NT2/D1 (cell line): ENCODE results near the gene CDK15.

Source experiments
- DNase-seq: peaks from one replicate; pipeline ENCODE4 v3.0.0-alpha.2; 2011; ENCODE audit warnings: low read depth, low spot score
- H3K27me3 ChIP-seq: 2 replicates; pipeline ENCODE4 v1.6.0; 2011; ENCODE audit warnings: mild to moderate bottlenecking; ENCODE audit not compliant: insufficient read length, insufficient read depth
- H3K36me3 ChIP-seq: 2 replicates; pipeline ENCODE4 v1.6.1; 2011; ENCODE audit warnings: mild to moderate bottlenecking, low read length, mixed read lengths; ENCODE audit not compliant: insufficient read depth, insufficient read length
- H3K4me1 ChIP-seq: 2 replicates; pipeline ENCODE4 v1.5.1; 2011; ENCODE audit not compliant: insufficient read depth, insufficient read length
- H3K4me3 ChIP-seq: 2 replicates; pipeline ENCODE4 v1.5.1; 2011; ENCODE audit warnings: low read depth; ENCODE audit not compliant: insufficient read length
- H3K9ac ChIP-seq: 2 replicates; pipeline ENCODE4 v1.6.0; 2011; ENCODE audit warnings: low read depth; ENCODE audit not compliant: insufficient read length
- H3K9me3 ChIP-seq: 2 replicates; pipeline ENCODE4 v1.5.1; 2011; ENCODE audit warnings: mild to moderate bottlenecking, low read length; ENCODE audit not compliant: insufficient read depth
- SUZ12 ChIP-seq: IDR thresholded peaks from 2 replicates; pipeline ENCODE4 v1.6.1; 2011; ENCODE audit not compliant: insufficient read length, insufficient read depth; ENCODE audit errors: extremely low read depth
- YY1 ChIP-seq: IDR thresholded peaks from 2 replicates; pipeline ENCODE4 v1.6.1; 2011; ENCODE audit not compliant: insufficient read length, insufficient read depth
- ZNF274 ChIP-seq: IDR thresholded peaks from 2 replicates; pipeline ENCODE4 v1.6.1; 2011; ENCODE audit warnings: mild to moderate bottlenecking, low read depth, low read length

Gene CDK15

DNA sequence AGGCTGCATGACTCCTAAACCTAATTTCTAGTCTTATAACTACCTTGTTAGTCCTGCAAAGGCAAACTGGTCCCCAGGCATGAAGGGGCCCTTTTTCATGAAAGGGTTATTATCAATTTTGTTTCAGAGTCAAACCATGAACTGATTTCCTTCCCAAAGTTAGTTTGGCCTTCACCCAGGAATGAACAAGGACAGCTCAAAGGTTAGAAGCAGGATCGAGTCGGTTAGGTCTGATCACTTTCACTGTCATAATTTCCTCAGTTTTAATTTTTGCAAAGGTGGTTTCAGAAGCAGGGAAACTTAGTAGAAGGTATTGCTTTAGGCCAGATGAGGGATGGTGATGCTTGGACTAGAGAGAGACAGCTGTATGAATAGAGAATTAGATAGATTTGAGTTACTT, 16.9 kb upstream of the CDK15 start:
- DNase-seq, result no peak
- TF ChIP-seq YY1, result no peak
- no peak for TF ChIP-seq SUZ12
- TF ChIP-seq ZNF274, result no peak
- Histone ChIP-seq H3K9ac (no peak overlapping the region), H3K9me3 (no peaks in the 10 kb centered on the region), H3K36me3 (no peaks in the 10 kb centered on the region), H3K4me3 (no peak overlapping the region), H3K27me3 (no peaks in the 10 kb centered on the region), H3K4me1 (no peaks in the 10 kb centered on the region)

DNA sequence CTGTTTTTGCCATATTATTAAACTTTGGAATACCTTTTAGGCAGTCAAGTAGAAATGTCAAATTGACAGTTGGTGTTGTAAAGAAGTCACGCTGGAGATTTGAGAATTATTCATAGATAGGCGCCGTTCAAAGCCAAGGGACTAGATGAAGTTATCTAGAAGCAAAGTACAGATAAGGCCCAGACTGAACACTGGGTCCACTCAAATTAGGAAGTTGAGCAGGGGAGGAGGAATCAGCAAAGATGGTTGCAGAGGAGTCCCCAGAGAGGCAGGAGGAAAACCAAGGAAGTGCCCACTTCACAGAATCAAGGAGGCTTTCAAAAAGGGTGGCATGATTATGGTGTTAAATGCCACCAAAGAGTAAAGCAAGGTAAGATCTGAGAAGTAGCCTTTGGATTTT, 16.0 kb upstream of the CDK15 start:
- Histone ChIP-seq H3K4me3 (no peak overlapping the region), H3K36me3 (no peaks in the 10 kb centered on the region), H3K9me3 (no peaks in the 10 kb centered on the region), H3K9ac (no peak overlapping the region), H3K4me1 (no peaks in the 10 kb centered on the region), H3K27me3 (no peaks in the 10 kb centered on the region)
- no peak for DNase-seq
- no peak for TF ChIP-seq SUZ12
- no peak for TF ChIP-seq YY1
- no peak for TF ChIP-seq ZNF274

DNA sequence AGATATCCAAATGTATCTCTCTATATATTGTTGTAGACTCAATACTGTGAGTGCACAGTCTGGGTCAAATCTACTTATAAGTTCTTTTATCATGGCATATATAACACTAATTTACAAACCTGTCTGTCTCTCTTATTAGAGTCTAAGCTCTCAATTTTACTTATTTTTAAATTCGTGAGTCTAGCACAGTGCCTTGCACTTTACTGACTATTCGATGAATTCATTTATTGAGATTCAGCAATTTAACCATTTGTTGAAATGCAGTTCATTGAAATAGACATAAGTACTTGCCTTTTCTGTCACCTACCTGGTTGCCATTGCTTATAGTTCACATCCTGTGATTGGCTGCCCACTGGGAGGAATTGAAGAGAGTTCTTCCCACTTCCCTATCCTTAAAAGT, 15.3 kb upstream of the CDK15 start:
- Histone ChIP-seq H3K27me3 (no peaks in the 10 kb centered on the region), H3K36me3 (no peaks in the 10 kb centered on the region), H3K9ac (no peak overlapping the region), H3K9me3 (no peaks in the 10 kb centered on the region), H3K4me3 (no peak overlapping the region), H3K4me1 (no peaks in the 10 kb centered on the region)
- DNase-seq, result no peak
- TF ChIP-seq SUZ12, result no peak
- TF ChIP-seq YY1, result no peak
- no peak for TF ChIP-seq ZNF274

DNA sequence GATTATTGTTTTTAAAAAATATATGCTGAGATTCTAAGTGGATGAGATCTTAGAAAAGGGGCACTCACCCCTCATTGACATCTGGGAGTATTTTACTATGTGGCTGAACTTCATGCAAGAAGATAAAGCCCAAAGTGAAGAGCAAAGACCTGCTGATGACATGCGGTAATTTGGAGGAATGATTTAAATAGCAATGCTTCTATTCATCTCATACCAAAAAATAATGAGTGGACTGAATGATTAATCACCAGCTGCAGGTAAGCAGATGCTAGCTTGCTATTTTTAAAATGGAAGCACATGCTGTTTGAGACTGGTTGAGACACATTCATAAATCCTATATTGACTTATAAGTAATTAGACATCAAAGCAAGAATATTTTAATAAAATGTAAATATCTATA, 12.7 kb upstream of the CDK15 start:
- no peaks in the 10 kb centered on the region for H3K9me3 ChIP-seq
- H3K4me3 ChIP-seq, result no peak overlapping the region
- H3K9ac ChIP-seq, result no peak overlapping the region
- no peak for TF ChIP-seq YY1
- no peak for TF ChIP-seq SUZ12
- TF ChIP-seq ZNF274, result no peak
- DNase-seq, result no peak
- no peaks in the 10 kb centered on the region for H3K4me1 ChIP-seq
- no peaks in the 10 kb centered on the region for H3K36me3 ChIP-seq
- H3K27me3 ChIP-seq, result no peaks in the 10 kb centered on the region

DNA sequence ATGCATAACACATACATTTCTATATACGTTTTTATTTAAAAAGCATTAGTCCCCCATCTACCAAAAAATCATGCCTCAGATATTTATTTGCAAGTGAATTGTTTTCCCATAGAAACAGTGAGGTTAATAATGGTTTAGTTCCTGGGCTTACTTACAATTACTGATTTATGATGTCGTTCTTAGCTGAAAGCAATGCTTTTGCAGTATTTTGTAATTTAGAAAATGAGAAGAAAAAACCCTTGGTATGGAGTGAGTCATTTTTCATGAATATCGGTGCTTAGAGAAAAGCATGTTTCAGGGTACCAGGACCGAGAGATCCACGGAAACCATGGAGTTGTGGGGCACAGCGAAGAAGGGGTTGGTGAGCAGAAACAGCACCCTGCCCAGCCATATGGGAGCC, 12.0 kb upstream of the CDK15 start:
- TF ChIP-seq ZNF274 (no peak), SUZ12 (no peak), YY1 (no peak)
- no peaks in the 10 kb centered on the region for H3K36me3 ChIP-seq
- H3K4me3 ChIP-seq, result no peak overlapping the region
- no peak overlapping the region for H3K9ac ChIP-seq
- no peaks in the 10 kb centered on the region for H3K4me1 ChIP-seq
- no peak for DNase-seq
- no peaks in the 10 kb centered on the region for H3K9me3 ChIP-seq
- no peaks in the 10 kb centered on the region for H3K27me3 ChIP-seq

DNA sequence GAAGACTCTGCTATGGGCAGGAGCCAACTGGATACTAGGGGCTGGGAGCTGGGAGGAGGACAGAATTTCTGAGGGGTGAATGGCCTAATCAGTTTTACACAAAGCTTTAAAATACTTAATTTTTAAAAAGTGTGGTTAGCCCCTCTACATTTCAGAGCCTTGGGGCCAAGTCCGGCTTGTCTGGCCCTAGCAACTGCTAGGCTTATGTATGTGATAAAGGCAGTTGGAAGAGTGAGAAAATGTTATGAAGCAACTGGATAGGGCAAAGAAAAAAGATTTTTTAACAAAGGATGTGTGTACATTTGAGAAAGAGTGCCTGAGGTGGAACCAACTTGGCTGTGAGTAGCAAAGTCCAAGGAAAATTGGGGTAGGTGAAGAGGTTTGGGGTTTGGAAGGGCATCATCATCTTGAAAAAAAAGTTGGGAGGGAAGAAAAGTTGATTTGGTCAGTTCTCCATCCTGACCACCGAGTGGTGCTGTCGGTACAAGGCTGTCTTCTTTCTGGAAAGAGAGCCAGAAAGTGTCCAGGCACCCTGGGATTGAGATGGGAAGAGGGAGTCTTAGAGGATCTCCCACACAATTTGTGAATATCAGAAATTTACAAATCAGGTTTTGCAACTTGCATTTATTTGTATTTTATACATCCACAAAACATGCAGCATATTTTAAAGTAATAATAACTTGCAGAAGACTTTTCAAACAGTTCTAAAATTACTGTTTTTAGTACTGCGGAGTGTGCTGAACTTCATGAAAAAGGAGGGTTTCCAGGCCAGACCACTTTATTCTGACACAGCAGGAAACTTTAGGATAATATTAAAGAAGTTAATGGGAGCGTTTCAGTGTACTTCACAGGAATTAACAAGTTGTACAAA, 10.5 kb upstream of the CDK15 start:
- H3K9ac ChIP-seq, result no peak overlapping the region
- H3K4me1 ChIP-seq, result no peaks in the 10 kb centered on the region
- DNase-seq, result peak; percentile 59
- H3K27me3 ChIP-seq, result no peaks in the 10 kb centered on the region
- no peak for TF ChIP-seq ZNF274
- TF ChIP-seq SUZ12, result no peak
- no peak for TF ChIP-seq YY1
- no peak overlapping the region for H3K4me3 ChIP-seq
- no peaks in the 10 kb centered on the region for H3K9me3 ChIP-seq
- no peaks in the 10 kb centered on the region for H3K36me3 ChIP-seq

DNA sequence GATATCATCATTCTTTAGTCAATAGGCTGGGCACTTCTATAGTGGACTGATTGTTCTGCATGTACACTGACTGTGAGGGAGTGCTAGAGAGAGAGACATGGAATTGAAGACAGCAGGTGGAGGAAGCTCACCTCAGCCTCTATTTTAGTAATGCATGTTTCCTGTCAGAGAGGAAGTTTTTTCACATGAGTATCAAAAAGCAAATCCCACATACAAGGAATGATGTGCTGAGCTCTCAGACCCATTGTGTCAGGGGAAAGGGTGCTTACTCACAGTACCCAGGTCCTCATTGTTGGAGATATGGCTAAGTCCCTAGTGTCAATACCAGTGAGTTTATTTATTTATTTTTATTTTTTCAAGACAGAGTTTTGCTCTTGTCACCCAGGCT, 9.9 kb upstream of the CDK15 start:
- Histone ChIP-seq H3K9ac (no peak overlapping the region), H3K27me3 (no peaks in the 10 kb centered on the region), H3K36me3 (no peaks in the 10 kb centered on the region), H3K9me3 (no peaks in the 10 kb centered on the region), H3K4me3 (no peak overlapping the region), H3K4me1 (no peaks in the 10 kb centered on the region)
- no peak for DNase-seq
- TF ChIP-seq ZNF274 (no peak), SUZ12 (no peak)
